Kidney (tissue), 14 donors: ENCODE measurements around the gene NDUFA13. TPM values are rescaled to one million over a fixed set of nuclear protein-coding genes. Genes with fewer than 3 reads are reported as not detected.
A peak's percentile ranks its signal among the peaks of the same experiment; 100 is the strongest.

Source experiments
- DNase-seq, 5 donors: peaks; one replicate each; pipeline ENCODE4 v3.0.0-alpha.2; 2013 to 2020
- FAIRE-seq: peaks from 2 replicates; lab custom pipeline; 2012; peaks lifted over from hg19 to GRCh38; lab: Jason Lieb, UNC
- H3K27ac ChIP-seq, 2 donors: one replicate each; pipeline ENCODE4 v1.7.0; 2013; ENCODE audit warnings: low read depth in 2 of 2, low read length in 2 of 2, inconsistent platforms in 1 of 2
- H3K27me3 ChIP-seq: one replicate; pipeline ENCODE4 v1.7.1; 2013; ENCODE audit warnings: low read length, inconsistent platforms; ENCODE audit not compliant: control insufficient read depth, insufficient read depth
- H3K36me3 ChIP-seq, 3 donors: one replicate each; pipeline versions ENCODE4 v1.7.0 to v1.7.1; 2013; ENCODE audit warnings: low read length in 3 of 3, control low read depth in 1 of 3, inconsistent platforms in 1 of 3; ENCODE audit not compliant: insufficient read depth in 3 of 3, control insufficient read depth in 2 of 3
- H3K4me1 ChIP-seq, 3 donors: one replicate each; pipeline versions ENCODE4 v1.7.0 to v1.7.1; 2013; ENCODE audit warnings: low read length in 3 of 3, inconsistent platforms in 1 of 3, low read depth in 1 of 3; ENCODE audit not compliant: control insufficient read depth in 2 of 3, insufficient read depth in 2 of 3
- H3K4me3 ChIP-seq, 3 donors: one replicate each; pipeline versions ENCODE4 v1.7.0 to v1.8.1; 2013; ENCODE audit warnings: low read length in 3 of 3, control low read depth in 1 of 3, inconsistent platforms in 1 of 3
- H3K9ac ChIP-seq, 3 donors: one replicate each; pipeline versions ENCODE4 v1.7.0 to v1.7.1; 2013; ENCODE audit warnings: low read length in 3 of 3, control low read depth in 1 of 3, inconsistent platforms in 1 of 3
- H3K9me3 ChIP-seq, 3 donors: one replicate each; pipeline versions ENCODE4 v1.7.0 to v1.7.1; 2013; ENCODE audit warnings: low read length in 3 of 3, control low read depth in 1 of 3, inconsistent platforms in 1 of 3; ENCODE audit not compliant: control insufficient read depth in 2 of 3, insufficient read depth in 1 of 3
- CTCF ChIP-seq: IDR thresholded peaks from 3 replicates; pipeline ENCODE4 v1.5.1; 2012; ENCODE audit warnings: mild to moderate bottlenecking, moderate library complexity, borderline replicate concordance; ENCODE audit not compliant: insufficient read depth; ENCODE audit errors: extremely low read depth
- intact Hi-C: fragments of 100-400 bp; cut with DNase I; formaldehyde crosslinking; loops from one replicate; pipeline ENCODE4 v1.11.1; 2022
- polyA plus RNA-seq: library from polyadenylated mRNA; stranded (reverse); fragments of 350-450 nt; fragmentation: Illumina TruSeq; extraction: RNeasy Lipid Tissue Mini Kit (QIAGEN cat#74804); gene quantifications from one replicate; pipeline ENCODE4 v1.2.3, GENCODE V29; 2014; ENCODE audit warnings: low read depth, low replicate concordance; ENCODE audit not compliant: insufficient read depth
- total RNA-seq: library from RNA; stranded (reverse); fragmentation: NEBNext Ultra II Directional; extraction: Animal tissue kit (Norgen Biotek cat#: 25700); gene quantifications from one replicate; pipeline ENCODE4 v1.2.1, GENCODE V29; 2021
- donor health status: control.
- donor health status: control.
- donor health status: control.
- donor health status: control.
- donor health status: control.
- donor health status: DM: yes; HTN: yes; CAD: no.
- donor health status: Normal renal cell carcinoma (clear cell type).

NDUFA13 gene
- total and polyA plus RNA-seq, 2 donors from 2014 or later: 328 to 627 TPM

- TF ChIP-seq CTCF: no peak
- Histone ChIP-seq H3K9ac (no peak overlapping the region), H3K4me1 (peaks cover 0 to 12% (median 5%) of the 10 kb centered on the region in 3 donors), H3K9me3 (no peaks in the 10 kb centered on the region), H3K36me3 (no peaks in the 10 kb centered on the region), H3K27ac (no peak overlapping the region), H3K4me3 (no peak overlapping the region), H3K27me3 (peaks cover 11% of the 10 kb centered on the region)
- intact Hi-C loops: loop anchor here (10.0 kb wide), 1 partner anchor 429 kb away; no protein-coding TSS in a partner anchor
- no peak for FAIRE-seq
- peak in 1 of 5 donors; percentile 66 for DNase-seq
Measured at GRCh38 chr19:19535311-19536191, 19.5 kb downstream of the NDUFA13 start.

GRCh38 chr19:19537075-19538048 is 21.3 kb downstream of the NDUFA13 start:
- no peak for FAIRE-seq
- Histone ChIP-seq H3K9ac (no peak overlapping the region), H3K27ac (no peak overlapping the region), H3K4me1 (peaks cover 0 to 17% (median 5%) of the 10 kb centered on the region in 3 donors), H3K27me3 (peaks cover 18% of the 10 kb centered on the region), H3K4me3 (no peak overlapping the region), H3K36me3 (no peaks in the 10 kb centered on the region), H3K9me3 (no peaks in the 10 kb centered on the region)
- TF ChIP-seq CTCF: no peak
- DNase-seq: peak in 2 of 5 donors; percentile 65 to 74
- intact Hi-C loops: loop anchor here (10.0 kb wide), 1 partner anchor 427 kb away; no protein-coding TSS in a partner anchor

GRCh38 chr19:19538061-19538784 is 22.2 kb downstream of the NDUFA13 start, which contains the start of gene CILP2:
Gene CILP2 (plus strand): TSS chr19:19538265. CDS start chr19:19538350, 85 bp downstream.
- H3K27me3 ChIP-seq: peaks cover 18% of the 10 kb centered on the region
- DNase-seq (peak; percentile 56 to 85 (median 71)), FAIRE-seq (no peak)
- TF ChIP-seq CTCF: no peak
- no peak within 1 kb of the TSS for H3K9ac ChIP-seq
- intact Hi-C loops: loop anchor here (10.0 kb wide), 1 partner anchor 427 kb away; no protein-coding TSS in a partner anchor
- peaks cover 0 to 17% (median 5%) of the 10 kb centered on the region in 3 donors for H3K4me1 ChIP-seq
- H3K36me3 ChIP-seq: no peaks in the 10 kb centered on the region
- no peaks in the 10 kb centered on the region for H3K9me3 ChIP-seq
- no peak within 1 kb of the TSS for H3K27ac ChIP-seq
- no peak within 1 kb of the TSS for H3K4me3 ChIP-seq
